CD4-positive, alpha-beta T cell treated with Interleukin-6 at 100 ng/mL for 8 hours (primary cell): ENCODE measurements around the gene EFL1.

Experiments
- DNase-seq: peaks from one replicate; pipeline ENCODE4 v3.0.0-alpha.2; 2020; ENCODE audit warnings: mixed read lengths, low spot score

The EFL1 gene

DNA sequence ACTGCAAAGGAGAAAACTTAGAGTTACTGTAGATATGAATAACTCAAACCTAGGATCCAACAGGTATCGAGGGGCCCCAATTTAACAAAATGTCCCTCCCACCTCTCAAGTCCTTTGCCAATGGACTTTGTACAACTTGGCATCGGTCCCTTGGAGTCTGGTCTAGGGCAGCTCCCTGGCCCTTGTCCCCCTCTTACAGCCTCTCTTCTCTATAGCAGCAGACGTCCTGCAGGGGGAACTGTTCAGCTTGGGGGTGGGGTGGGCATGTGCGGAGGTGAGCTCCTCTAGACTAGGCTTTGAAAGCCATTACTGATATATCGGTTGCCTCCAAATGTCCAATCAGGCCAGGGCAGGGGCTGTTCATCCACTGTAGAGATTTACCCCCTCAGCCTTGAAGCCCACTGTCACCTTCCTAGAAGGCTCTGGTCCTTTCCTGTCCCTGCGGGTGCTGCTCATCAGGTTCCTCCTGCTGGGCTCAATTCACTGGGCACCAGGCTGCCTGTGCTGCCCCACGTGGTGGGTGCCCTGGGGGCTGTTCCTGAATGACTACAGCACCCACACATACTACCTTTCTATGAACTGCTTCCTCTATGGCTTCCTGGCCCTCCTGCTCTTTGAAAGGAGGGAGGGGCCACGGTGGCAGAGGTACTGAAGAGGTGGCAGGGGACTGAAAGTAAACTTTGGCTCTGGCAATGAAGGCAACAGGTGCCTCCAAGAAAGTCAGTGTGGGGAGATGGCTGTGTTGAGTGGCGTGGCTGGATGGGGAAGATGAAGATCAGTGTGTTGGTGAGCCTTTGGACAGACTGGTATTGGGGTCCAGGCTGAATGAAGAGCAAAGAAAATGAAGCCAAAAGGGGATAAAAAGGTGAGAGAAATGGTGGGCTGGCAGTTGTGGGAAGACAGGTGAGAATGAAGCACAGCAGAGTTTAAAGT lies 137.9 kb downstream of the EFL1 start:
- no peak for DNase-seq

DNA sequence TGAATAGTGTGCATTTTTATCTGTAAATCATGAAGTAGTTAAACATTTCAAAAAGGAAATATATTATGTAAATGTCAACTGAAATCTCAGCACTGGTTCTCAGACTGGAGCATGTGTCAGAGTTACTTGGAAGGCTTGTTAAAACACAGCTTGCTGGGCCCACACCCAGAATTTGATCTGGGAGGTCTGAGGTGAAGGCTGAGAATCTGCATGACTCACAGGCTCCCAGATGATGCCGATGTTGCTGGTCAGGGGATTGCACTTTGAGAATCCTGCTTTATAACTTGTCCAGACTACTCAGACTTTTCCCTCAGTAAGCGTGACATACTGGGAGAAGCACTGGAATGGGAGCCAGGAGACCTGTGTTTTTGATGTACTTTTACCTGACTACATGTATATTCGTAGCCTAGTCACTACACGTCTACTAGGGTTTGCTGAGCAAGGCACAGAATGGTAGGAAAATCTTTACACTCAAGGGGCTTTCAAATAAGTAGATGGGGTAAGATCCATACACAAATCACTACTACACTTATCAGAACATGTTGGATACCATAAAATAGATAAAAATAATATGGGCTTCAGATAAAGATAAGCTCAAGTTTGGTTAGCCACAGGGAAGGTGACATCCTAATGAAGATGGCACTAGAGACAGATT lies 139.7 kb downstream of the EFL1 start:
- no peak for DNase-seq

DNA sequence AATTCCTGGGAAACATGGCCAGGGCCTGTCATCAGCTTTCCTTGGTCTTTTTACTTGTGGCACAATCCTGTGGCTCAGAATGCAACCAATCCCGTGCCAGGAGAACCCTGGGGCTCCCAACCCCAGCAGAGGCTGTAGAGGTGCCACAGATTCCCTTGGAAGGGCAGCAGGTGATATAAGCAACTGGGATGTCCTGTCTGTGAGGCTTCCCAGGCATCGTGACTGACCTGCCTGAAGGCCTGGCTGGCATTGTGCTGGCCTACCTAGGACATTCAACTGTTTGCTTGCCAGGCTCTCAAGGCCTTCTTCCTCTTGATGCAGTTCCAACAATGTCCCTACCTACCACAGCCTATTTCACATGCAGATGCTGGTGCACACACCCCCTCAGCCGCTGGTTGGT lies 144.5 kb downstream of the EFL1 start:
- no peak for DNase-seq

DNA sequence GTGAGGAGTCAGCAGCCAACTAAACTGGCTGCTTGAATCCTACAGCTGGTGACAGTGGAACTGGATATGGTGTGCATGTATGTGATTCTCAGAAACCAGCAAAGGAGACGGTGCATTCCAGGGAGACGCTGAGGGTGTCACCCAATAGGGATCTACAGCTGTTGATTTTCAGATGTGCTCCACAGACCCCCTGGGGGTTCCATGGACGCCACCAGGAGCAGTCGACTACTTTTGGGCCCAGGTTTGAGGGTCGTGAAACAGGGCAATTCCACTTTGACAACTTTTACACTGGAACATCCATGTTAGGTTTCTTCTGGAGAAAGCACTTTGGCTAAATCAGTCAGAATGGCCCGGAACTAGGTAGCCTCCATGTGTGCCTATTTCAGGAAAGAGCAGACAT lies 145.2 kb downstream of the EFL1 start:
- DNase-seq, result no peak

DNA sequence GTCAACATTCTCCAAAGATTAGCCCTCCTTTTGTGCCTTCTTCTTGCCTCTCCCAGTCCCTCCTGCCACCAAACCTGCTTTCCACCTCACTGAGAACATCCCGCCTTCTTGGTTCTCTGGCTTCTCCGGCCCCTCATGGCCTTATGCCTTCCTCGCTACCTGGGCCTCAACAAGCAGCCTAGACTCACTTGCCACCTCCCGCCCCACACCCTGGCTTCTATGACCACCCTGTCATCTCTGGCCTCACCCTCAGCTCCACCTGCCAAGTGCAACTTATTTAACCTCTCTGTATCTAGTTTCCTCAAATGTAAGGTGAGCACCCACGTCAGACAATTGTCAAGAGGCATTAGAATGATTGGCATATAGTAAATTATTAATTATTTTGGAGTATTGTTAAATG lies 147.9 kb downstream of the EFL1 start:
- DNase-seq, result no peak

DNA sequence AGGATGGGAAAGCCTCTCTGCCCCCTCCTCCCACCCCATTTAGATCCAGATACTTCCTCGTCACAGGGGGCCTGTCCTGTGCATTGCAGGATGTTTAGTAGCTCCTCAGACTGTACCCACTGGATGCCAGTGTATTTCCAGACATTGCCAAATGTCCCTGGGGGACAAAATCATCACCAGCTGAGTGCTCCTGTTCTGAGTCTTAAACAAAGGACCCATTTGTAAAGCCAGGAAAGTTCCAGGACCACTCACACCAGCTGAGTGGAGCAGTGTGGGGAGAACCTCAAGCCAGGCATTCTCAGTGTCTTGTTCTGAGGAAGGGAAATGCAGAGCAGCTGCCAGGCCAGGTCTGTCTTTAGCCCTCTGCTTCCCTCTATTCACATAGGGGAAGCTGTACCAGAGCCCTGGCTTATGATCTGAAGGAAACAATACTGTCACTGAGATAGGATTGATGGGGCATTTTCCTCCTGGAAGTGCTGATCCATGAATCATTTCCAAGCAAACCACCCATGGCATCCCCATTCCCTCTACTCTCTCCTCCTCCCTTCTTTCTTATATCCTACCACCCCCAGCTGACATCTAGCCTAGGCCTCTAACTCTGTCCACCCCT lies 149.3 kb downstream of the EFL1 start:
- DNase-seq, result no peak

DNA sequence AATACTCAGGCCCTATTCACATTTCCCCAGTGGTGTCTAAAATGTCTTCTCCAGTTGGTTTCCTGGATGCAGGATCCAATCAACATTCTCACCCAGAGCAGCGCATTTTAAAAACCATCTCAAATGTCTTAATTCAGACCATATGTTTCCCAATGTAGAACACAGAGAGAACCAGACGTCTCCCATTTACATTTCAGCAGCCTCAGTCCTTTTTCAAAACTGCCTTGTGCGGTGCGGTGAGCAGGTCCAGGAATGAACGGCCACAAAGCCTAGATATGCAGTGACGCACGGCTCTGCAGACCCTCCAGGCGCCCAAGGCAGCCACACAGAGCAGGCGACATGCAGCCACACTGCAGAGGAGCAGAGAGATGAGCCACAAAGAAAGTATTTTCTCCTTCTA lies 150.6 kb downstream of the EFL1 start:
- no peak for DNase-seq

DNA sequence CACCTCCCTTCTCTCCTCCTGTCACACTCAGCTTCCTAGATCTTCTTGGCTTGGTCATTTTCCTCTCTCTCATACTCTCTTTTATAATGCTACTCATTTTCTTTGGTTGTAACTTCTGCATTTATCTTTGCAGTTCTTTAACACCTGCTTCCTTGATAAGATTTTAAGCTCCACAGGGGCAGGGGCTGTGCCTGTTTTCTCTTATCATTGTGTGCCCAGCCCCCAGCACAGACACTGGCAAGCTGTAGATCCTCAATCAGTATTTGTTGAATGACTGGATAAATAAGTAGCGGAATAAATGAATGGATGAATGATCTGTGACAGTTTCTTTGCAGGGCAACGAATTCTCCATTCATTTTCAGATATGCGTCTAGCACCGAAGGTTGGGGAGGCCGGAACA lies 152.4 kb downstream of the EFL1 start:
- DNase-seq, result no peak

DNA sequence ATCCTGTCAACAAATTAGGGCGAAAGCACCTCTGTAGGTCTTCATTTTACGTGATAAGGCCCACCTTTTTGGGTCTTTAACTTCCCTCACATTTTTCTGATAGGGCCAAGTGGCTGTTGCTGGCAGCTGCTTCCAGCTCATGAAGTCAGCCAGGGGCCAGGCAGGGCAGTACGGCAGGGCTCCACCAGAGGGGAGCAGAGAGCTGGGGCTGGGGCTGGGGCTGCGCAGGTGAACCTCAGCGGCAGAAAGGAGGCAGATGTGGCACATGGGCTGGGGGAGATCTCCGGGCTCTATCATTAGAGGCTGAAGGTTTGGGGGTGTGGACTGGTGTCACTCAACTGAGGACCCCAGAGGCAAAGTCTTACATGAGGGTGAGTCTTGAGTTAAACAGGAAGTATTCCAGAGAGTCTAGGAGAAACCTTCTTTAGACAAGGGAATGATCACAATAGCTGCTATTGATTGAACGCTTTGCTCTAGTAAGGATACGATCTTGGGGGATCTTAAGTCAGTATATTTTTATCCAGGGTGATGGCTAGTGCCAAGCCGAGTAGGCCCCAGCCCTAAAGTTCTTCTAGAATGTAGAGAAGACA lies 153.9 kb downstream of the EFL1 start:
- DNase-seq, result peak; percentile 53

DNA sequence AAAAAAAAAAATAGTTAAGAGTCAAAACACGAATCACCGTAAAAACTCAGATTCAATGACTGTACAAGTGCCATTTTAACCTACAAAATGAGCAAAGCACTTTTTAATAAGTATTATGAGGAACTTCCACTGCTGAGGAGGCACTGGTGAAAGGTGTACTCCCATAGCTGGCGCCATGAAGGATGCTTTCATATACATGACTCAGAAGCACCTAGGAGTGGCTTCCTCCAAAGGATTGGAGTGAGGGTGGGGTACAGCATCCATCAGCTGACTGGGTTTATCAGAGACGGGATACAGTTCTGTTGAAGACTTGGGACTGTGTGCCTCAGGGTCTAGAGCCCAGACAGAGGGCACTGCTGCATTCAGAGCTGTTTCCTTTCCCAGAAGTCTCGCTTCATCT lies 155.9 kb downstream of the EFL1 start:
- no peak for DNase-seq

DNA sequence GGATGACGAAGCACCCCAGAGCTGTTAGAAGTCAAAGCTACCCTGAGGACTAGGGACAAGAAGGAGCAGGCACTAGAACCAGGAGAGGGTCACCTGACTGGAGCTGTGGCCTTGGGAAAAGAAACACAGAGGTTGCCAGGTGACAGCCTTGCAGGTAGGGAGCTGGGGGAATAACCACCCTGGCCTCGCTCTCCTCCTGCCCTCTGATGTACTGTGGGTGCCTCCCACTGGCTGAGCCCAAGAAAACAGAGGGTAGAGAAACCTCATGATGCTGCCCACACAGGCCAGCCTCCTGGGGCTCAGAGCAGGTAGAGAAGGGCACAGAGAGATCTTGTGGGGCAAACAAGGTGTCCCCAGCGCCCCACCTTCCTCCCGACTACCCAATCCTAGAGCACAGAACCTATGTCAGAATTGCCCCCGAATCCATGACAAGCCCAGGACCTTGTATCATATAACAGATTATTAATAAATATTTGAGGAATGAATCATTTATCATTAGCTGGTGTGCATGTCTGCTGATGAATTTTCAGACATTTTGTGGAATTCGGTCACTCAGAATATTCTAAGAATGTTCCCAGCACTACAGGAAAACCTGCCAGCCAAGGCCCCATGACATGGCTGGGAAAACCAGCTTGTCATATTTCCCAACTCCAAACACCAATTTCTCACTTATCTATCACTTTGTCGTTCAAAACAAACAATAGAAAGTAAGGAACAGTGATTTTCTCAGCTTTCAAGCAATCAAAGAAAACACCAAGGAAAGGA lies 156.9 kb downstream of the EFL1 start:
- DNase-seq, result no peak

DNA sequence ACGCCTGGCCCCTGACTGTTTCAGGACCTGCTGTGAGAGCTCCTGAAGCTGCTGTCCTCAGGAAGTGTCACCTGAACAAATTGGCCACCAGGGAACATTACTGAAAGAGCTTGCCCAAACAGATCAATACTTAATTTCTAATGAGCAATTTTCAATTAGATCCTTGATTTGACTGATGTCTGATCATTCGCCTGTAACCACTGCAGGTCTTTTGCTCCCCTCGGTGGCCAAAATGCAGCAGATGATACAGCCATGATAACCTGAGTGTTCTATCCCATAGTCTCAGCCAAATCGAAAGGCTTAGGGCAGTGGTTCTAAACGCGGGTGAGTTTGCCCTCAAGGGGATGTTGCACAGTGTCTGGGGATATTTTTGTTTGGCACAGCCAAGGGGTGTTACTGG lies 159.1 kb downstream of the EFL1 start:
- DNase-seq, result no peak

DNA sequence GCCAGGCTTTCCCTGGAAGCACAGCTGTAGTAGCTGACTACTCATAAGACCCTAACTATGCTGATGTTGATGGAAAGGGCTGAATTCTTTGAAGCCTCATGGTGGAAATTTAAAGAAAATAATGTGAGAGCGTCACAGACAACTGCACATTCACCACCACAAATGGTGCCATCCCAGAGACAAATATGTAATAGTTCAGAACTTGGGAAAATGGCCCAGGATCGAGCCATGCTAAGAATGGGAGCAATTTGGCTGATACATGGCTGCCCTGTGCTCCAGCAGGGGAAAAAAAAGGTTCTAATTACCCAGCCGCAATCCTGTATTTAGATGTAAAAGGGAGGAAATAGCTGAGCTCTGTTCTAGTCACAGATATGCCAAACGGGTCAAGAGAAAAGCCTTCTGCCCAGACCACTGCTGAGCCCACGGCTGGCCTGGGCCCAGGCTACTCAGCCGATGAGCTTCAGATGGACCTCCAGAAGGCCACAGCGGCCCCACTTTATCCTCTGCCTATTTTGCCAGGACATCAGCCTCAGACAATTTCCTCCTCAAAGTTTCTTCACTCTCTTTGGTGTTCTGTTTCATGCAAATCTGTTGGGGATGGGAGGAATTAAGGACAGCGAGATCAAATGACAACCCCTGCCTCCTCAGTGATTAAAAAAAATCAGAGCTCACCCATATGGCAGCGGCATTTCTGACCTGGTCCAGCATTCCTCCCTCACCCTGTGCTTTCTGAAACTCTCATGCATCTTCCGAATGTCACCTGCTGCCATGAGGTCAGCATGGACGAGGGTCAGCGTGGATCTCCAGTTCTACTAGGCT lies 162.2 kb downstream of the EFL1 start:
- DNase-seq, result no peak

DNA sequence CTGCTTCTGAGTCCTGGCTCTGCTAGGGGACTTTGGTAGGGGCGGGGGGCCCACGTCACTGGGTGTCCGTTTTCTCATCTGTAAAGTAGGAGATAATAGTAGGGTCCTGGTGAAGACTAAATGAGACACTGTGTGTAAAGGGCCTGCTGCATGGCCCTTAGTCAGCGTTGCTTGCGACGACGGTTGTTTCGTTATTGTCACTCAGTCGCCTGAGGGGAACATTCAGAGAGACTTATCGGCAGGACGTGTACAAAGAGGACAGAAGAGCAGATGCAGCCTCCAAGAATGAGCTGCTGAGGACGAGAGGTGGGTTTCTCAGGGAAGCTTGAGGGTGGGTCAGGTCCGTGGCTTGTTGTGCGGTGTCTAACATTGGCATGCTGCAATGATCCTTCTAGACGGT lies 163.9 kb downstream of the EFL1 start:
- no peak for DNase-seq

DNA sequence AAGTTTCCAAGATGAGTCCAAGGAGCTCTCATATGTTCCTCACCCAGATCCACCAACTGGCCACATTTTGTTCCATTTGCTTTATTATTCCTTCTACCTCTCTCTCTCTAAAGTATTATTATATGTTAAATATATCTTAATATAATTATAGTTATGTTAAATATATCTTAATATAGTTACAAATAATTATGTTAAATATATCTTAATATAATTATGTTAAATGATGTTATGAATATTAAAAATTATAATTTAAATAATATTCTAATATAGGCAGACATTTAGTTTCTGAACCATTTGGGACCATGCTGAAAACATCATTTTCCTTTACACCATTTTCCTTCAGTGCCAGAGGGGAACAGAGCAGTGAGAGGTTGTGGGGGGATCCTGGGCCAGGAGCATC lies 166.7 kb downstream of the EFL1 start:
- no peak for DNase-seq

DNA sequence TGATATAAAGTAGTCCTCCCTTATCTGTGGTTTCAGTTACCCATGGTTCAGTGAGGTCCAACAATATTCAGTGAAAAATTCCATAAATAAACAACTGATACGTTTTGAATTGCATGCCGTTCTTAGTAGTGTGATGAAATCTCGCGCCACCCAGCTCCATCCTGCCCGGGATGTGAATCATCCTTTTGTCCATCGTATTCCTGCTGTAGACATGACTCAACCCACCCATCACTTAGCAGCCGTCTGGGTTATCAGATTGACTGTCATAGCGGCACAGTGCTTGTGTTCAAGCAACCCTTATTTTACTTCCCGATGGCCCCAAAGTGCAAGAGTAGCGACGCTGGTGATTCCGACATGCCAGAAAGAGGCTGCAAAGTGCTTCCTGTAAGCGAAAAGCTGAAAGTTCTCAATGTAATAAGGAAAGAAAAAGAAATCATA lies 168.7 kb downstream of the EFL1 start:
- DNase-seq, result no peak

DNA sequence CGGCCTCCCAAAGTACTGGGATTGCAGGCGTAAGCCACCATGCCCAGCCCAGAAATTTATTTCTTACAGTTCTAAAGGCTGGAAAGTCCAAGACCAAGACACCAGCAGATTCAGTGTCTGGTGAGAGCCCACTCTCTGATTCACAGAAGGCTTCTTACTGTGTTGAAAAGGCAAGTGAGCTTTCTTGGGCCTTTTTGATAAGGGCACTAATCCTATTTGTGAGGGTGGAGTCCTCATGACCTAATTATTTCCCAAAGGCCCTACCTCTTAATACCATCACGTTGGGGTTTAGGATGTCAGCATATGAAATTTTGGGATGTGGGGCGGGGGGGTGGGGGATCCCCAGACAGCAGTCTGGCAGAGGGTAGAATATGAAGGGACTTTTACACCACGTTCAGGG lies 169.2 kb downstream of the EFL1 start:
- no peak for DNase-seq

DNA sequence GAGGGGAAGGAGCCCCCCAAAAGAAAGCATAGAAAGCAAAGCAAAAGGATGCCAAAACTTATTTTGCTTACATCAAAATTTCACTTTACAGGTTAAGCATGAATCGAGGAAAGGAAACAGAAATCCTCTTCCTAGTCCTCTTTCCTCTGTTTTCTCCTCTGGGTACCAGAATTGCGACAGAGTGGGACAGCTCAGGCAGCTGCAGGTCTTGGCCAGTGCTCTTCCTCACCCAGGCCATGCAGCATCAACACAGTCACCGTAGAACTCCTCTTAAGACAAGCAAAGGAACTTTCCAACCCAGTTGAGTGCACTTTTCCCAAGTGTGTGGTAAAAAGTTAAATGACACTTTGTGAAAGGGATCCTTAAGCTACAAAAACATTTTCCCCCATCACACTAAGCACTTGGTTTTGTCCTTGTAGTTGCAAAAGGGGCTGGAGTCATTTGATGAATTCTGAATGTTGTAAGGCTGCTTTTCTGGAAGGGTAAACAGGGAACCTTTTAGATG lies 170.8 kb downstream of the EFL1 start:
- no peak for DNase-seq

DNA sequence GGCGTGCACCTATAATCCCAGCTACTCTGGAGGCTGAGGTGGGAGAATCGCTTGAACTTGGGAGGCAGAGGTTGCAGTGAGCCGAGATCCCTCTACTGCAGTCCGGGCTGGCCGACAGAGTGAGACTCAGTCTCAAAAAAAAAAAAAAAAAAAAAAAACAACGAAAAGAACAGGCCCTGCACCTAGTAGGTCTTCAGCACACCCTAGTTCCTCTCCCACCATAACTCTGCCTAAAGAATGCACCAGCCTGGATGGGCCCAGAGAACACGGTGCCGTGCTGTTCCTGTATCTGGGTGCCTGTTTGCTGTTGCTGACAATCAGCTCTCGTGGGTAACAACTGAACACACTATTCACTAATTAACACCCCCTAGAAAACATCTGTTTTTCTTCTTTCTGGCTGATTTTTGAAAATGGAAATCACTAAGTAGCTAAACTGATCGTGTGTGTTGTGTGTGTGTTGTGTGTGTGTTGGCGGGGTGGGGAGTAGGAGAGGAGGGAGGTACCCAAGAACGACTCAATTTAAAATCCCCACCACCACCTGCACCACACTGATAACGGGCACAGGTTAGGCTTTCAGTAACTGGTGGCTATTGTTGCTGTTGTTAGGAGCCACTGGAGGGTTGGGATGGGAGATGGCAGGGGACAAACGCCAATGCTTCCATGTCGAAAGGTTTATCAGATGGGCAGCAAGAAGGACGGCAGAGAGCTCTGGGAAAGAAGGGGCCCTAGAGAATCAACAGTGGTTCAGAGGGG lies 176.1 kb downstream of the EFL1 start:
- DNase-seq, result no peak
